T-helper 1 cell treated with Interleukin-12 subunit alpha and Interleukin-12 subunit beta and Interleukin-4 antibody, amounts not matched to agents 30 μg/mL and 1 μg/mL, for 36 hours (primary cell): ENCODE results near the gene PADI6.
A peak's percentile ranks its signal among the peaks of the same experiment; 100 is the strongest.

ENCODE experiments used
- H3K27ac Mint-ChIP-seq: one replicate; pipeline ENCODE4 v1.8.0; 2021; ENCODE audit warnings: mild to moderate bottlenecking, mixed read lengths
- H3K27me3 Mint-ChIP-seq: one replicate; pipeline ENCODE4 v1.8.0; 2021; ENCODE audit warnings: low read depth, mixed read lengths
- H3K36me3 Mint-ChIP-seq: one replicate; pipeline ENCODE4 v1.8.0; 2021; ENCODE audit warnings: low read depth, mixed read lengths
- H3K4me1 Mint-ChIP-seq: one replicate; pipeline ENCODE4 v1.8.0; 2021; ENCODE audit warnings: low read depth, mixed read lengths
- H3K4me3 Mint-ChIP-seq: one replicate; pipeline ENCODE4 v1.8.0; 2021; ENCODE audit warnings: mild to moderate bottlenecking, moderate library complexity, mixed read lengths
- H3K9me3 Mint-ChIP-seq: one replicate; pipeline ENCODE4 v1.8.0; 2021; ENCODE audit warnings: mixed read lengths

The PADI6 gene

DNA sequence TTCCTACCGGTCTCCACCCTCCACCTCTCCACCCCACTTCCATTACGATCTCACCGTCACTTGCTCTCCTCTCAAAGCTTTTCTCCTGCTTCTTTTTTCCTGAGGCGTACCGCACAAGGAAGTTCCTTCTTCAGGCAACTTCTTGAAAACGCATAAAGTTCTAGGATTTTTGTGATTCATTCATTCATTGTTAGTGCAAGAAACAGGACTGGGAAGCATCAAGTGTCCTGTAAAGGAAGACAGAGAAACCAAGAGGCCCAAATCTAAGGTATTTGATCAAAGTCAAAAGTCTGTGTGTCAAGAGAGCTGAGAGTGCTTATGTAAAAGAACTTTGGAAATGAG, 68.8 kb downstream of the PADI6 start:
- H3K27me3 Mint-ChIP-seq = no peaks in the 10 kb centered on the region
- peaks cover 5% of the 10 kb centered on the region for H3K36me3 Mint-ChIP-seq
- no peaks in the 10 kb centered on the region for H3K9me3 Mint-ChIP-seq
- H3K4me3 Mint-ChIP-seq = peak overlapping the region; percentile 81
- H3K27ac Mint-ChIP-seq = peak overlapping the region; percentile 85
- H3K4me1 Mint-ChIP-seq = peaks cover 33% of the 10 kb centered on the region

DNA sequence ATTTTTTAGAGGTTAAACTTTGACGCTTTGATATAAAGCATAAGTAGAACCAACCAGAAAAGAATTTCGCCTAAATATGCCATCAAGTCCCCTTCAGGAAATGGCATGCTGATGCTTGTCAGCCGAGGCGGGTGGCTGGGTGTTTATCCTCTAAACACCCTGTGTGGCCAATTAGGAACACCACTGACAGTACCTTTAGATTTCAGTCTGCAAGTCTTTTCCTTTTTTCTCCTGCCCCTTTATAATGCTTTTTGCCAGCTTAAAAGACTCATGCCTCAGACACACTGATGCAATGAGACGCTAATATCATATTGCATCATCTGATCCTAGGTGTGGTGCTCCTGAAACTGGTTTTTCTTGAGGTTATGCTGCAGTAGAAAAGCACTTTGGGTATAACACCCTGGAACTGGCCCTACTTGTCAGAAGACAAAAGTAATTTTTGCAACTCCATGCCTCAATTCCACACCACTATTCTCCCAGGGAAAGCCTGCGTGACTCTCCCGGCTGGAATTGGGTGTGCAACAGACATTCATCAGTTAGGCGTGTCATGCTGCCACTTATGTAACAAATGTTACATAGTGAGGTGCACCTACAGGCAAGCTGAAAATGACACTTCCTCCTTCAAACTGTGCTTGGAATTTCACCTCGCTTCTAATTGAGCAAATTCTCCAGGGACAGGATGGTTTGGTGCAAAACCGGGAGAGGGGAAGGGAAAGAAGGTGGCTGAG, 69.4 kb downstream of the PADI6 start:
- Mint-ChIP-seq H3K4me1 (peaks cover 27% of the 10 kb centered on the region), H3K27me3 (no peaks in the 10 kb centered on the region), H3K9me3 (no peaks in the 10 kb centered on the region), H3K36me3 (peaks cover 5% of the 10 kb centered on the region), H3K4me3 (peak overlapping the region; percentile 45), H3K27ac (peak overlapping the region; percentile 85)

DNA sequence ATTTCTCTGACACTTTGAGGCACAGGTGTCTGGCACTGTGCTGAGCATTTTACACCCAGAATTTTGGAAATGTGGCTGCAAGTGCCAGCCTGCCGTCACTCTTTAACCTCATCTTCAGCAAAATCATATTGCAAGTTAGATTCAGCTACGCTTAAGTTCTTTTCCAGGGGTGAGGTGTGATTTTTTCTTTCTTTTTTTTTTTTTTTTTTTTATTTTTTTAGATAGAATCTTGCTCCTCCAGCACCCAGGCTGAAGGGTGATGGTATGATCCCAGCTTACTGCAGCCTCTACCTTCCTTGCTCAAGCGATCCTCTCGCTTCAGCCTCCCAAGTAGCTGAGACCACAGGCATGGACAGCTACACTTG, 70.0 kb downstream of the PADI6 start:
- Mint-ChIP-seq H3K9me3 (no peaks in the 10 kb centered on the region), H3K4me1 (peaks cover 21% of the 10 kb centered on the region), H3K36me3 (peaks cover 3% of the 10 kb centered on the region), H3K4me3 (no peak overlapping the region), H3K27ac (peak overlapping the region; percentile 85), H3K27me3 (no peaks in the 10 kb centered on the region)

DNA sequence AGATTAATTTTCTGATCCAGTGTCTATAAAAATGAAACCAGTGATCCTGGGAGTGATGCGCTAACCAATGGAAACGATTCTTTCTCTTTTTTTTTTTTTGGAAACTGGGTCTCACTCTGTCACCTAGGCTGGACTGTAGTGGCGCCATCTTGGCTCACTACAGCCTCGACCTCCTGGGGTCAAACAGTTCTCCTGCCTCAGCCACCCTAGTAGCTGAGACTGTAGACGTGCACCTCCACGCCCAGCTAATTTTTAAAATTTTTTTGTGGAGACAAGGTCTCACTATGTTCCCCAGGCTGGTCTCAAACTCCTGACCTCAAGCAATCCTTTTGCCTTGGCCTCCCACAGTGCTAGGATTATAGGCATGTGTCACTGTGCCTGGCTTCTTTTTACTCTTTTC, 70.8 kb downstream of the PADI6 start:
- no peak overlapping the region for H3K4me3 Mint-ChIP-seq
- no peaks in the 10 kb centered on the region for H3K27me3 Mint-ChIP-seq
- H3K9me3 Mint-ChIP-seq = no peaks in the 10 kb centered on the region
- H3K27ac Mint-ChIP-seq = no peak overlapping the region
- peaks cover 2% of the 10 kb centered on the region for H3K36me3 Mint-ChIP-seq
- H3K4me1 Mint-ChIP-seq = peaks cover 20% of the 10 kb centered on the region

DNA sequence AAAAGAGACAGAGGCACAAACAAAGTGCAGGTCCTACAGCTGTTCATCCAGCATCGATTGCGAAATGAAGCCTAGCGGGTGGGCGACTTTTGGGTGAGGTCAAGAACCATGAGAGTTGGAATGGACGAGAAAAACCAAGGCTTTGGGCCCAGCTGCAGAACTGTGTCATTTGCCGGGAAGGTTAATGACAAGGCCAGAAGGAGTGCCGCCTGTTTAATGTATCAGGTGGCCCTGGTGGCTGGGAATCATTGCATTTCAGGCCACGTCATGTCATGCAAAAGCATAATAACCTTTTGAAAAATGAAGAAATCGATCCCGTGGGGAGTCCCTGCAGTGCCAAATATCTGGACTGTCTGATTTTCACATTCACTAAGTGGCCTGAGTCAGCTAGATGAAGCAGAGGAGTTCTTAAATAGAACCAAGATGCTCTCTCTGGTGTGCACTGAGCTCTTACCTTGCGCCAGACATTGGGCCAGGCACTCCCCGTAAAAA, 75.6 kb downstream of the PADI6 start:
- Mint-ChIP-seq H3K9me3 (no peaks in the 10 kb centered on the region), H3K27me3 (peaks cover 1% of the 10 kb centered on the region), H3K4me1 (no peaks in the 10 kb centered on the region), H3K27ac (no peak overlapping the region), H3K4me3 (no peak overlapping the region), H3K36me3 (no peaks in the 10 kb centered on the region)
